Suppressor macrophage (primary cell): ENCODE data around the gene FAM193A.
"Not testable (repeated sequence)": the region's sequence is repeated elsewhere in the genome, so short reads cannot be mapped to it uniquely, and the experiment has no call there.

Source experiments
- DNase-seq, 4 experiments: peaks; one replicate each; pipeline ENCODE4 v3.0.0-alpha.2; 2020 to 2022

FAM193A gene

DNA sequence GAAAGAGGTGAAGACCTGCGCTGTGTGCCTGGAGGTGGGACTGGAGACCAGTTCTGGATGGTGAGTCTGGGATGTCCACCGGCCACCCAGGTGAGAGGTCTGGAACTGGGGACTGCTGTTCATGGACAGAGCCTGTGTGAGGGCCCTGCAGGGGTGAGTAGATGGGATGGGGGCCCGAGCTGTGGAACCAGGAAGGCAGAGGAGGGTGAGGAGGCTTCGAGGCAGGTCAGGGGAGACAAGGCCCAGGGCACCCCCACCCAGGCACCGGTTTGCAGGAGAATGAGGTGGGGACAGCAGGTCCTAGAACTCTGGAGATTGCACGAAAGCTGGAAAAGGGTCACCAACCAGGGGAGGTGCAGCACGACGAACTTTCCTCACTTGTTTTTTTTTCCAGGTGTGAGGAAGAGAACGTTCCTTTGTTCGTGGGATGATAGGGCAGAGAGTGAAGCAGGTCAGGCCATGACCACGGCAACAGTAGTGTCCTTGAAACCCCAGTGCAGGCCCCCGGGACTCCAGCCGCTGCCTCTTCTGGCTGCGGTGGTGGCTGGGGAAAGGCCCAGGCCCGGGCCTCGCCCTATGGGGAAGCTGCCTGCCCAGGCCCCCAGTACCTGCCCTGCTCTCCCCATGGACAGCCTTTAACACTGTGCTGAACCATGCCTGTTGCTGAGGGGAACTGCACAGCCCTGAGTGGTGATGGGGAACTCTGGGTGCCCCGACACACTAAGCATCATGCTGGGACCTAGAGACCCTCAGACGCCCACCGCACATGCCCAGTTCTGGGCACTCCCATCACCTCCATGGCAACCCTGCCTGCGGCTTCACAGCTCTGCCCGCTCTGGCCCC is 196.8 kb downstream of the FAM193A start:
- DNase-seq = no peak

DNA sequence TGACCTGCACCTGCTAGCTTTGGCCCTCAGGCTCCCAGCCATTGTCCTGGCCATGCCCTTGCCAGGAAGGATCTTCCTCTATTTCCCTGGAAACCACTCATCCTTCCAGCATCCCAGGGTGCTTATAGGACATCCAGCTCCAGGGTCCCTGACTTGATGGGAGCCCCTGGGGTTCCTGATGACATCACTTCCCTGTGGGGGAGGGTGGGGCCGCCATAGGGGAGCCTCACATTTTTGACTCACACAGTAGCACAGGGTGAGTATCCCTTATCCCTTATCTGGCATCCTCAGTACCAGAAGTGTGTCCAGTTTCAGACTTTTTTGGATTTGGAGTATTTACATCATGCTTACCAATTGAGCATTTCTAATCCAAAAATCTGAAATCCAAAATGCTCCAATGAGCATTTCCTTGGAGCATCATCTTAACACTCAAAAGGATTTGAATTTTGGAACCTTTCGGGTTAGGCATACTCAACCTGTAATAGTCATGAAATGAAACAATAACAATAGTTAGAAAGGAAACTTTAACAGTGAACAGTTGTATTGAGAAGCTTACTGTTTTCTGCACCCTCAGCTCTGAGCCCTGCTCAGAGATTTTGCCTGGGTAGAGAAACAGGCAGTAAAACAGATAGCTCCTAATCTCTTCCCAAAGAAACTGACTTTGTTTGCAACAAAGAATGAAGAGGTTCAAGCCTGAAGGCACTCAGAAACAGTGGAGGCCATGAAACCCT is 197.6 kb downstream of the FAM193A start:
- no peak for DNase-seq

DNA sequence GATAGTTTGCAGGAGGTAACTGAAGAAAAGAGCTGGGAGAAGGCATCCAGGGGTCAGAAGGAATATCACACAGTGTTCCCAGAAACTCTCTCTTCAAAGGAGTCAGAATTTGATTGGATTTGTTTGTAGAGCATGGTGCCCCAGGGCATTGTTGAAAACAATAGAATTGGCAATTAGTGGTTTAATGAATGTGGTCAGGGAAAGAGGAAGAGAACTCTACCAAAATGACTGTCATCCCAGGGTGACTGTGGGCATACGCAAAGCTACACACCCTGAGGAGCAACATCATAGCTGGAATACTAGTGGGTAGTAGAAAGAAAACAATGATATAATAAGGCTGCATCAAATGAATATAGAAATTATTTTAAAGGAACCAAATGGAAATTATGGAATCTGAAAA is 198.2 kb downstream of the FAM193A start:
- peak in 2 of 4 experiments; percentile 48 to 59 for DNase-seq

- DNase-seq = no peak
Measured at GRCh38 chr4:2735869-2736268, 199.4 kb downstream of the FAM193A start.

DNA sequence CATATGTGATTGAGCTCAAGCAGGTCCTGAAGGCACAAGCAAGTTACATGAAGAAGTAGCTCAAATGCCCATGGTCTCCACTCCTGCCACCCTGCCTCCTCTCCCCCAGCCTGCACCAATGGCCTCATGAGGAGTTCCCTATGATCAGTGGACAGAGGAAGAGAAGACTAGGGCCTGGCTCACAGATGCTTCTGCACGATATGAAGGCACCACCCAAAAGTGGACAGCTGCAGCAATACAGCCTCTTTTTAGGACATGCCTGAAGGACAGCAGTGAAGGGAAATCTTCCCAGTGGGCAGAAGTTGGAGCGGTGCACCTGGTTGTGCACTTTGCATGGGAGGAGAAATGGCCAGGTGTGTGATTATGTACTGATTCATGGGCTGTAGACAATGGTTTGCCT is 201.8 kb downstream of the FAM193A start:
- DNase-seq = not testable (repeated sequence)

- DNase-seq = no peak
Measured at GRCh38 chr4:2741626-2742025, 205.2 kb downstream of the FAM193A start.

DNA sequence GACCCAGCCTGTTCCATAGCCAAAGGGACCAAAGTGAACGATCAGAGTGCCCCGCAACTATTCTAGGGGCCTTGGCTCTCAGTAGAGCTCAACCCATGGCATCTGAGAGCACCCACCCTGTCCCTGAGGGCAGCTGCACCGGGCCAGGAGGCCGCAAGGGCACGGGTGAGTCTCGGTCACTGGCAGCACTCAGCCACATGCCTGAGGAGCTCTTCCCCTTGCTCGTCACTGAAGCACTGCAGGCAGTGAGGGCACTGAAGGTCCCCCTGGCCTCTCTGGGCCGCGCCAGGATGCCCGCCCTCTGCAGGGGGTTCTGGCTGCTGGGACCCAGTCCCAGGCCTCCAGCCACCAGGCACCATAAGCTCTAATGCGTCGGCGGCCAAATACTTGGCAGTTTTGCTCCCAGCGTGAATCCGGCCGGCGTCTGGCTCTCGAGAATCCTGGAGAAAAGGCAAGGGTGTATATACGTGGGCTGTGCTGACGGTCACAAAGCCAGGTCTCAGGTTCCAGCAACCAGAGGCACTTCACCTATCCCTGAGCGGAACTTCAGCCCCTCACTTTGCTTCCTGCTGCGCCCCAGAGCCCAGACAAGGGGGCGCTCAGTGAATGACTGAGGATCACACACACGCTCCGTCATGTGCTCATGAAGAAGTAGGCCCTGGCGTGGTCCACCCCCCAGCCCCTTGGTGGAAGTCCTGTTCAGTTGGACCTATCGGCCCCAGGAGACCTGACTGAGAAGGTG is 205.8 kb downstream of the FAM193A start:
- no peak for DNase-seq

- DNase-seq = no peak
Measured at GRCh38 chr4:2742823-2743517, 206.5 kb downstream of the FAM193A start.

- DNase-seq = no peak
Measured at GRCh38 chr4:2743518-2744445, 207.3 kb downstream of the FAM193A start.

DNA sequence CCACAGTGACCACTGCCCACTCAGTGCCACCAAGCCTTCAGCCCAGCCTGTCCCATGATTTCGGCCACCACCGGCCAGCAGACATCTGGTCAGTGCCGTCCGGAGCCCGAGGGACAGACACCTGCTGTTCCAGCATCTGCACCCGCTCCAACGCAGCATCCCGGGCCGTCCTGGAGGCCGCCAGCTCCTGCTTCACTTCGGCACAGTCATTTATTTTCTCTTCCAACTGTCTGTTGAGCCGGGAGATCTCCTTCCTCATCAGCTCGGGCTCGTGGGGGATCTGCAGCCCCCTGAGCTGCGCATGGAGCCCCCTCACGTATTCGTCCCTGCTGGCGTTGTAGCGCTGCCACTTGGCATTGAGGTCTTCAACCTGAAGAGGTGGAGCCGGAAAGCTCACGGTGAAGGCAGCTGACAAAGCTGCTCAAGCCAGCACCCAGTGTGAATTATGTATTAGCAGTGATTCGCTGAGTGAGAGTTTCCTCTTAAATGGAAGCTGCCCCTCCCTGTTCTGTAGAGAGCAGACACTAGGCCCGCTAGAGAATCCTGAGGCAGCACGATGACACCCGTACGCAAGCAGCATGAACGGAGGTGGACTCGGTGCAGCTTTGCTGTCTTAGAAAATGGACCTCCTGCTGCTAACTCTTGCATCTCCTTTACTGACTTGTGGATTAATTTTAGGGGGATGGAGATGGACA is 208.3 kb downstream of the FAM193A start:
- DNase-seq = no peak

- no peak for DNase-seq
Measured at GRCh38 chr4:2745516-2745915, 209.1 kb downstream of the FAM193A start.

DNA sequence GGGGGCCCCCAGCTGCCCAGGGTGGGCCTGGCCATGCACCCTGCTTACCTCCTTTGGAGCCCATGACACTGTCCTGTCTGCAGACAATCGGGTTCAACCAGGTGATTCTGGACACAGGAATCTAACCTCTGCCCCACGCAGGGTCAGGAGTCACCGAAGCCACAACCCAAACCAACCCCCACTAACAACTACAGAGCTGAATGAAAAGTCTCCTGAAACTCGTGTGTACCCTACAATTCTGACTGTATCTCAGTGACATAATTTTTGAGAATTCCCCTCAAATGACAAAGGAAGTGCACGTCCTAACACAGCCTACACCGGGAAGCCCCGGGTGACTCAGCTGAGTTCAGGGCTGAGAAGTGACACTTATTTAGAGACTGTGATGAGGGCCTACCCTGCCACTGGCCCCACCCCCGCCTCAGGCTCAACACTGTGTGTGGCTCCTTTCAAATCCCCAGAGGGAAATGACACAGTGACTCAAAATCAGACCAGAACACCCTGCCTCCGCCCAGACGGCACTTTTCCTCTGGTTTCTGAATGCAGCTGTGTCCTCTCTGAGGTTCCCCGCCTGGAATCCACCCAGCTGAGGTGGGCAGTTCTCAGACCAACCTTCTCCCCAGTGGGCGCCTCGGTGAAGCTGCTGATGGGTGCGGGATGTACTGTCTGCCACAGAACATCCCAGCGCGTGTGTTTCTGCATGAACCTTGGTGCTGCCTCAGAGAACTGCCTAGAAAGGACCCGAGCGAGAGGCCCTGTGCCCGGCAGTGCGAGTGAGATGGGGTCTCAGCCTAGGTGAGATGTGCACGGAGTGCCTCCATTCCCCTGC is 209.7 kb downstream of the FAM193A start:
- peak; percentile 92 to 97 (median 96) for DNase-seq

- no peak for DNase-seq
Measured at GRCh38 chr4:2746891-2747695, 210.6 kb downstream of the FAM193A start.

DNA sequence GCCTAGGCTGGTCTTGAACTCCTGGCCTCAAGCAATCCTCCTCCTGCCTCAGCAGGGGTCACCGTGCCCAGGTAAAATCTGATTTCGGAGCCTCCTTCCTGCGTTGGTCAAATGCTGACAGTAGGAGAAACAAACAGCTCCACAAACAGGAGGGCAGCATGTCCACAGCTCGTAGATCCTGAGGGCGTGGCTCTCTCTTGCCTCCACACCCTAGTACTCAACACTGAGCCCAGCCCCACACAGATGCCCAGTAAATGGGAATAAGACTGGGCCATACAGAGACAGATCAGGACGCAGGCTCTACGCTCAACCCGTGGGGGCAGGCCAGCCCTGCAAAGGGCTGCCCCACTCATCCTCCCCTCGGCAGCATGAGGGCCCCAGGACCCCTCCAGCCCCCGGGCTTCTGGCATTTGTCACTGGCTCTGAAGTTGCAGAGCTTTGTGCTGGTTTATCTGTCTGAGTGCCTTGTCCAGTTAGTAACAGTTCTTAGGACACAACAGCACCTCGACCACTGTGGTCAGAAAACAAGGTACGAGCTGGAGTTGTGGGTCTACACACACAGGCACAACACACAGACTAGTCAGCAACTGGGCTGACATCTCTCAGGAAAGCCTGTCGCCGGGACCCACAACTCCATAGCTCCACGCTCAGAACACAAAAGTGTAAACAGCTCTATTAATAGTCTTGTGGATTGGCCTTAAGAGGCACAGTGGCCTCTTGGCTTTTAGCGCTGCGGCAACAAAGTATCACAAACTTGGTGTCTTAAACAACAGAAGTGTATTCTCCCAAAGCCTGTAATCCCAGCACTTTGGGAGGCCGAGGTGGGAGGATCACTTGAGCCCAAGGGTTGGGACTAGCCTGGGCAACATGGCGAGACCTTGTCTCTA is 214.5 kb downstream of the FAM193A start:
- no peak for DNase-seq

GRCh38 chr4:2753436-2753835 is 217.0 kb downstream of the FAM193A start:
- no peak for DNase-seq

GRCh38 chr4:2754848-2755819 is 218.7 kb downstream of the FAM193A start:
- DNase-seq = no peak
